GM21786 (cell line): ENCODE data around the gene OR10AD1.
A peak's percentile ranks its signal among the peaks of the same experiment; 100 is the strongest.
"Not testable (repeated sequence)": the region's sequence is repeated elsewhere in the genome, so short reads cannot be mapped to it uniquely, and the experiment has no call there.

Experiments used
- ATAC-seq: cut with Tn5 transposase; IDR thresholded peaks from one replicate; pipeline ENCODE4 v1.9.1; 2021; ENCODE audit not compliant: unreplicated experiment

OR10AD1 gene

DNA sequence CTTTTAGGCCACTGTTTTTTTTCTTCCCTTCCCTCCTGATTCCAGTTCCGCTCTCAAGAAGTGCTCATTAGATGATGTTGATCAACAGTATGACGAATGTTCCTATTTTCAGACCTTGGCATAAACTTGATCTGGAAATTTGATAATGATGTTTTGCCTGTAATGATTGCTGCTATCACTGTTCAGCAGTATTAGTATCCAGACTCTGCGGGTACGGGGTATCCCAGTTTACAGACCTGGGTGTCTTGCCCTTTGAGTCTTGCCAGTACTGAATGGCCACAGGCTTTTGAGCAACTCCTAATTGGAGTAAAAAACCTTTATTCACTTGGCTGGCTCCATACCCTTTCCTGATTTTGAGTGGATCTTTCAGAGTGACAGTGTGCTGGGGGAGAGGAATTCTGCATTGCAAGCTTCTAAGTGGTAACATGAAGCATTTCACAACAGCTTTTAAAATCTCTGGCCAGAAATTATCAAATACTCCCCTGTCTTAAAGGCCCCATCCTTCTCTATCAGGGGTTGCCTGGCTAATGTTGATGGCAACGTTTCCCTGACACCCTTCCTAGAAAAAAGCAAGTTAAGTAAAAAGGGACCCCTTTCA lies 39.8 kb downstream of the OR10AD1 start:
- no peak for ATAC-seq

DNA sequence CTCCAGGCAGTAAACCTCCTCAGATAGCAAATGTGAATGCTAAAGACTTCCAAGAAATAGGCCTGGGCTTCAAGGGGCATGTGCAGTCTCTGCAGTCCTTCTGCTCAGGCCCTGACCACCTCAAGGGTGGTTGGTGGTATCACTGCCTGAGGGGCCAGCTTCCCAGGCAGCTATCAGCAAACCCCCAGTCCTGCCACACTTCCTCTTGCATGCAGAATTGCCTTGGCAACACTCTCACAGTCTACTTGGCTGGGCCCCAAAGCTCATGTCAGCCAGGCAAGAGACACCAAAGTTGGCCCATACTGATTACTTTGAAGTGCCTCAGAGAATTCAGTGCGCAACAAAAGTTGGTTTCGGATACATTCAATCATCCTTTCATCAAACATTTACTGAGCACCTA lies 42.3 kb downstream of the OR10AD1 start:
- no peak for ATAC-seq

- no peak for ATAC-seq
Observed at GRCh38 chr12:48160046-48160445, 43.0 kb downstream of the OR10AD1 start.

DNA sequence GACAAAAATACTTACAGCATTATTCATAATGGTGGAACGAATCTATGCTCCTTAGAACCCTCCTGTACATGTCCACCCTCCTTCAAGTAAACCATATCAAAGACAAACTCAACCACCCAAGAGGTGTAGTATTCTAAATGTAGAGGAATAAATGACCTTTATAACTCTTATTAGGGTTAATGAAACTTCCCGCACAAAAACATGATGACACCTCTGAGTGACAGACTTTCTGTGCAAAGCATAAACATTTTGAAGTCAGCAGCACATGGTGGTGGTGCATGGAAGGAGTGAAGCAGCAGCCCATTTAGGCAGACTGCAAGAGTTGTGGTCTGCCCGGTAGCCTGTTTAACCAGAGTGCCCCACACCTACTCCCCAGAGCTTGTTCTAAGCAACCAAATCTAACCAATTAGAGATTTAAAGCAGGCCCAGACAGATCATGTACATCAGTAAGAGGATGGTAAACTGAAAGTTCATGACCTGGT lies 45.2 kb downstream of the OR10AD1 start:
- peak; percentile 5 for ATAC-seq

- ATAC-seq, result peak; percentile 79
Observed at GRCh38 chr12:48157018-48157888, 45.8 kb downstream of the OR10AD1 start, which contains the start of gene ASB8. Gene ASB8, minus strand, starts transcription at chr12:48157515. Its CDS starts 4,019 bp downstream, at chr12:48153496.

- ATAC-seq, result no peak
Observed at GRCh38 chr12:48156652-48157017, 46.5 kb downstream of the OR10AD1 start.

DNA sequence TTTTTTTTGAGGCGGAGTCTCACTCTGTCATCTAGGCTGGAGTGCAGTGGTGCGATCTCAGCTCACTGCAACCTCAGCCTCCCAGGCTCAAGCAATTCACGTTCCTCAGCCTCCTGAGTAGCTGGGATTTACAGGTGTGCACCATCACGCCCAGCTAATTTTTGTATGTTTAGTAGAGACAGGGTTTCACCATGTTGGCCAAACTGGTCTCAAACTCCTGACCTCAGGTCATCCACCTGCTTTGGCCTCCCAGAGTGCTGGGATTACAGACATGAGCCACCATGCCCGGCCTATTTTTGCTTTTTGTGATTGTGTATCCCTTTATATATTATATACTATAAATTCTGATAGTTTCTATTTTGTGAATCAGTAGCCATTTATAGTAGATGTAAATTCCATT lies 47.3 kb downstream of the OR10AD1 start:
- ATAC-seq, result not testable (repeated sequence)
